ENCODE results near the gene PRIMPOL. TPM values are rescaled to one million over a fixed set of nuclear protein-coding genes. Genes with fewer than 3 reads are reported as not detected.

PRIMPOL gene
- total RNA-seq, 3 donors from 2014 or later, result 17.1 to 22.5 (median 21.7) TPM

- Histone ChIP-seq H3K9me3 (no peaks in the 10 kb centered on the region), H3K4me3 (no peak overlapping the region), H3K36me3 (ENCODE audit: low read depth) (no peaks in the 10 kb centered on the region), H3K4me1 (ENCODE audit: low read depth) (no peaks in the 10 kb centered on the region)
- DNase-seq (no peak), ATAC-seq (no peak)
- TF ChIP-seq CTCF (IDR thresholded peaks at IDR 0.05), result no peak
- intact Hi-C loops (cut with DNase I, micrococcal nuclease), result no loop called here
Measured at GRCh38 chr4:184712322-184712721, 62.8 kb downstream of the PRIMPOL start.

- ATAC-seq, result no peak
- TF ChIP-seq CTCF (IDR thresholded peaks at IDR 0.05), result no peak
- no peaks in the 10 kb centered on the region for H3K9me3 ChIP-seq
- DNase-seq, result no peak
- intact Hi-C loops (cut with DNase I, micrococcal nuclease), result no loop called here
- H3K4me1 ChIP-seq (ENCODE audit: low read depth), result no peaks in the 10 kb centered on the region
- H3K4me3 ChIP-seq, result no peak overlapping the region
- no peaks in the 10 kb centered on the region for H3K36me3 ChIP-seq (ENCODE audit: low read depth)
Measured at GRCh38 chr4:184713887-184714286, 64.3 kb downstream of the PRIMPOL start.

GRCh38 chr4:184715526-184715925 is 66.0 kb downstream of the PRIMPOL start:
- H3K4me1 ChIP-seq (ENCODE audit: low read depth), result no peaks in the 10 kb centered on the region
- H3K9me3 ChIP-seq, result no peaks in the 10 kb centered on the region
- no peak for ATAC-seq
- TF ChIP-seq CTCF (IDR thresholded peaks at IDR 0.05), result no peak
- intact Hi-C loops (cut with DNase I, micrococcal nuclease), result no loop called here
- H3K36me3 ChIP-seq (ENCODE audit: low read depth), result no peaks in the 10 kb centered on the region
- no peak for DNase-seq
- no peak overlapping the region for H3K4me3 ChIP-seq

GRCh38 chr4:184719407-184719806 is 69.9 kb downstream of the PRIMPOL start:
- no peak for TF ChIP-seq CTCF (IDR thresholded peaks at IDR 0.05)
- DNase-seq, result no peak
- H3K4me3 ChIP-seq, result no peak overlapping the region
- H3K4me1 ChIP-seq (ENCODE audit: low read depth), result peaks cover 4% of the 10 kb centered on the region
- H3K9me3 ChIP-seq, result no peaks in the 10 kb centered on the region
- H3K36me3 ChIP-seq (ENCODE audit: low read depth), result no peaks in the 10 kb centered on the region
- intact Hi-C loops (cut with DNase I, micrococcal nuclease), result no loop called here
- ATAC-seq, result no peak

GRCh38 chr4:184721254-184721653 is 71.7 kb downstream of the PRIMPOL start:
- Histone ChIP-seq H3K4me1 (ENCODE audit: low read depth) (peaks cover 4% of the 10 kb centered on the region), H3K4me3 (no peak overlapping the region), H3K36me3 (ENCODE audit: low read depth) (no peaks in the 10 kb centered on the region), H3K9me3 (no peaks in the 10 kb centered on the region)
- intact Hi-C loops (cut with DNase I, micrococcal nuclease), result no loop called here
- ATAC-seq (no peak), DNase-seq (no peak)
- TF ChIP-seq CTCF (IDR thresholded peaks at IDR 0.05), result no peak

GRCh38 chr4:184722798-184723197 is 73.3 kb downstream of the PRIMPOL start:
- Histone ChIP-seq H3K9me3 (no peaks in the 10 kb centered on the region), H3K4me3 (no peak overlapping the region), H3K36me3 (ENCODE audit: low read depth) (no peaks in the 10 kb centered on the region), H3K4me1 (ENCODE audit: low read depth) (peaks cover 4% of the 10 kb centered on the region)
- DNase-seq (peak in 2 of 3 donors; percentile 41 to 55), ATAC-seq (peak; percentile 99)
- no peak for TF ChIP-seq CTCF (IDR thresholded peaks at IDR 0.05)
- intact Hi-C loops (cut with DNase I, micrococcal nuclease), result no loop called here

Data from mucosa of descending colon (tissue), 3 donors.